Lung (tissue), 12 donors: ENCODE results near the gene PPHLN1. TPM values are rescaled to one million over a fixed set of nuclear protein-coding genes. Genes with fewer than 3 reads are reported as not detected.

Experiments
- ATAC-seq: fragments of 200-7000 bp; cut with Tn5 transposase; one replicate; pipeline ENCODE4 v1.9.1; 2020; ENCODE audit warnings: moderate number of reproducible peaks; ENCODE audit not compliant: insufficient read depth, low FRiP score
- DNase-seq, 3 donors: peaks; one replicate each; pipeline ENCODE4 v3.0.0-alpha.2; 2013 to 2017
- H3K27ac ChIP-seq, 2 donors: one replicate each; pipeline ENCODE4 v1.5.1; 2013; ENCODE audit warnings: mild to moderate bottlenecking in 2 of 2, moderate library complexity in 2 of 2, control low read depth in 1 of 2, inconsistent platforms in 1 of 2, low read depth in 1 of 2, low read length in 1 of 2
- H3K27me3 ChIP-seq, 3 donors: one replicate each; pipeline ENCODE4 v1.5.1; 2013; ENCODE audit warnings: low read length in 2 of 3; ENCODE audit not compliant: control insufficient read depth in 3 of 3, insufficient read depth in 3 of 3
- H3K36me3 ChIP-seq, 4 donors: one replicate each; pipeline ENCODE4 v1.5.1; 2013; ENCODE audit warnings: low read length in 4 of 4, mild to moderate bottlenecking in 1 of 4, moderate library complexity in 1 of 4; ENCODE audit not compliant: control insufficient read depth in 4 of 4, insufficient read depth in 4 of 4
- H3K4me1 ChIP-seq, 5 donors: one replicate each; pipeline ENCODE4 v1.5.1; 2013; ENCODE audit warnings: low read length in 5 of 5, mild to moderate bottlenecking in 2 of 5, moderate library complexity in 1 of 5; ENCODE audit not compliant: control insufficient read depth in 5 of 5, insufficient read depth in 5 of 5
- H3K4me3 ChIP-seq: one replicate; pipeline ENCODE4 v1.5.1; 2013; ENCODE audit warnings: mild to moderate bottlenecking, control low read depth, moderate library complexity
- H3K9ac ChIP-seq, 2 donors: one replicate each; pipeline ENCODE4 v1.5.1; 2013; ENCODE audit warnings: low read length in 2 of 2, control low read depth in 1 of 2; ENCODE audit not compliant: insufficient read depth in 1 of 2
- H3K9me3 ChIP-seq, 4 donors: one replicate each; pipeline ENCODE4 v1.5.1; 2013; ENCODE audit warnings: low read length in 3 of 4, mild to moderate bottlenecking in 1 of 4, moderate library complexity in 1 of 4; ENCODE audit not compliant: control insufficient read depth in 4 of 4, insufficient read depth in 3 of 4
- CTCF ChIP-seq: IDR thresholded peaks from 2 replicates; pipeline ENCODE4 v1.5.1; 2012; ENCODE audit warnings: mild to moderate bottlenecking; ENCODE audit errors: control extremely low read depth, extremely low read depth
- WGBS, 2 donors: extraction: QIAGEN DNeasy Blood & Tissue Kit; methylation state at CpG; one replicate each; pipeline ENCODE4 v1.1.7; 2013; 5-methylcytosine and 5-hydroxymethylcytosine counted together
- polyA plus RNA-seq, 2 donors: library from polyadenylated mRNA; stranded (reverse); fragments of 200-250 nt; gene quantifications; one replicate each; pipeline ENCODE4 v1.2.1, GENCODE V29; 2013
- total RNA-seq, 2 donors: library from RNA; depleted of rRNA in 1 of 2; stranded (reverse); fragments of >200 nt in 1 of 2; gene quantifications; one replicate each; pipeline ENCODE4 v1.2.1, GENCODE V29; 2014 to 2021
- donor health status: control.
- donor health status: control.
- donor health status: Bipolar disorder and iron deficiency.
- donor health status: healthy.
- donor health status: DM: yes; HTN: yes; CAD: no.

The PPHLN1 gene
- total and polyA plus RNA-seq, 4 donors: 26.5 to 72.5 (median 34.3) TPM

- no peak for TF ChIP-seq CTCF
- Histone ChIP-seq H3K9ac (no peak overlapping the region), H3K9me3 (no peaks in the 10 kb centered on the region), H3K27me3 (no peaks in the 10 kb centered on the region), H3K36me3 (peaks cover 0 to 18% (median 7%) of the 10 kb centered on the region in 4 donors), H3K4me1 (no peaks in the 10 kb centered on the region), H3K27ac (no peak overlapping the region), H3K4me3 (no peak overlapping the region)
- ATAC-seq (no peak), DNase-seq (no peak)
- 83 to 100% methylated on average over 2 of the region's 2 CpGs for WGBS, 2 donors
These were observed 132.6 kb downstream of the PPHLN1 start for GRCh38 chr12:42458575-42458974.

GRCh38 chr12:42459336-42459847, 133.4 kb downstream of the PPHLN1 start:
- H3K4me1 ChIP-seq: no peaks in the 10 kb centered on the region
- WGBS, 2 donors: 94% methylated on average over 12 of the region's 12 CpGs
- no peak overlapping the region for H3K27ac ChIP-seq
- DNase-seq (no peak), ATAC-seq (no peak)
- H3K4me3 ChIP-seq: no peak overlapping the region
- no peak overlapping the region for H3K9ac ChIP-seq
- TF ChIP-seq CTCF: no peak
- no peaks in the 10 kb centered on the region for H3K27me3 ChIP-seq
- H3K36me3 ChIP-seq: peaks cover 3 to 24% (median 9%) of the 10 kb centered on the region in 4 donors
- H3K9me3 ChIP-seq: no peaks in the 10 kb centered on the region

GRCh38 chr12:42462486-42462885, 136.5 kb downstream of the PPHLN1 start:
- no peak for ATAC-seq
- H3K36me3 ChIP-seq: peaks cover 3 to 43% (median 21%) of the 10 kb centered on the region in 4 donors

More at GRCh38 chr12:42462486-42462885, 136.5 kb downstream of the PPHLN1 start:
- TF ChIP-seq CTCF: no peak
- Histone ChIP-seq H3K27me3 (no peaks in the 10 kb centered on the region), H3K4me3 (no peak overlapping the region), H3K9me3 (no peaks in the 10 kb centered on the region), H3K9ac (no peak overlapping the region), H3K27ac (no peak overlapping the region), H3K4me1 (peaks cover 0 to 1% (median 0%) of the 10 kb centered on the region in 5 donors)
- no peak for DNase-seq
- 28 to 54% methylated on average over 3 of the region's 3 CpGs for WGBS, 2 donors
